A549 (cell line): ENCODE data around the gene MAPKAPK3.

Experiments used
- BHLHE40 ChIP-seq: IDR thresholded peaks from 2 replicates; pipeline ENCODE4 v1.6.1; 2012; ENCODE audit warnings: low read depth, low read length, inconsistent platforms
- CTCF ChIP-seq: fragments of >200 bp; sonication (Bioruptor Twin); formaldehyde crosslinking; IDR thresholded peaks from 3 replicates; pipeline ENCODE4 v1.5.1; 2016
- POLR2A ChIP-seq: IDR thresholded peaks from 2 replicates; pipeline ENCODE4 v1.6.1; 2012; ENCODE audit warnings: mild to moderate bottlenecking, low read length

GRCh38 chr3:50672656-50673055, 55.7 kb downstream of the MAPKAPK3 start:
- no peak for TF ChIP-seq POLR2A
- TF ChIP-seq BHLHE40, result no peak
- TF ChIP-seq CTCF, result no peak
